ENCODE measurements around the gene QRICH2. TPM values are rescaled to one million over a fixed set of nuclear protein-coding genes. Genes with fewer than 3 reads are reported as not detected.

QRICH2 gene
- total and polyA plus RNA-seq, 2 of the 4 experiments (the other 2 are of a cell fraction) = 4.3 to 4.8 TPM

GRCh38 chr17:76277300-76278267 is 30.5 kb downstream of the QRICH2 start:
- Histone ChIP-seq H3K9ac (ENCODE audit: low read depth, low read length) (no peak overlapping the region), H3K4ac (ENCODE audit: low read depth, low read length) (0 out of 2 replicates have a peak overlapping the region, but pooled peaks have one; percentile 53), H3K4me2 (ENCODE audit: low read depth, low read length) (no peak overlapping the region), H2AFZ (replicated peaks; ENCODE audit: low read length, poor library complexity) (peak overlapping the region; percentile 41), H4K20me1 (ENCODE audit: insufficient read depth, low read length) (no peaks in the 10 kb centered on the region; the same call in 1 of the 2 replicates), H2BK20ac (ENCODE audit: low read depth, low read length) (no peak overlapping the region), H4K91ac (ENCODE audit: insufficient read depth, low read depth, low read length) (no peak overlapping the region), H2AK9ac (replicated peaks; ENCODE audit: low read depth, low read length, poor library complexity) (peak overlapping the region; percentile 33), H3K56ac (ENCODE audit: extremely low read depth, insufficient read depth, low read length) (no peak overlapping the region), H4K5ac (ENCODE audit: low read depth, low read length) (no peak overlapping the region), H2BK5ac (ENCODE audit: low read depth, low read length, poor library complexity, severe bottlenecking) (peak overlapping the region; percentile 52), H3K4me3 (ENCODE audit: insufficient read depth, low read depth, low read length) (no peak overlapping the region), H3K18ac (ENCODE audit: low read depth, low read length) (no peak overlapping the region), H3K27ac (ENCODE audit: insufficient read depth, low read length) (no peak overlapping the region), H2AK5ac (ENCODE audit: low read depth, low read length) (no peak overlapping the region; the same call in 1 of the 2 replicates), H3K14ac (replicated peaks; ENCODE audit: low read depth, low read length) (no peak overlapping the region; the same call in 1 of the 2 replicates), H3K23ac (ENCODE audit: low read depth, low read length) (no peak overlapping the region), H3K9me3 (ENCODE audit: control insufficient read depth, insufficient read depth, low read length) (no peaks in the 10 kb centered on the region), H2BK15ac (ENCODE audit: low read depth, low read length) (no peak overlapping the region), H2BK120ac (ENCODE audit: low read depth, low read length) (no peak overlapping the region), H3K36me3 (ENCODE audit: control insufficient read depth, insufficient read depth, low read length) (peaks cover 4% of the 10 kb centered on the region), H4K8ac (ENCODE audit: low read depth in 2 of 2, low read length in 2 of 2) (no peak overlapping the region), H3K4me1 (ENCODE audit: control insufficient read depth, insufficient read depth, low read length) (peaks cover 7% of the 10 kb centered on the region), H3K27me3 (ENCODE audit: control insufficient read depth, insufficient read depth, low read length) (no peaks in the 10 kb centered on the region), H3K79me1 (ENCODE audit: low read depth in 1 of 2, low read length in 2 of 2) (peaks cover 0 to 5% of the 10 kb centered on the region in 2 experiments; a peak in 1 of 4 replicates), H3K9me1 (ENCODE audit: insufficient read depth, low read length) (peaks cover 6% of the 10 kb centered on the region)
- in situ Hi-C loops (cut with MboI; ENCODE audit: low sequenced_read_pairs) (no loop called here), intact Hi-C loops (cut with micrococcal nuclease) (no loop called here), dilution Hi-C loops (cut with HindIII; ENCODE audit: low sequenced_read_pairs, unreplicated experiment) (no loop called here)
- no peak for DNase-seq
- 91 to 100% methylated on average over 3 to 21 of the region's 31 CpGs for WGBS, 2 experiments (ENCODE audit: extremely low coverage in 2 of 2, insufficient read length in 1 of 2)
- ChIA-PET POLR2A (ENCODE audit: unreplicated experiment) (no interaction called here), CTCF (no interaction called here)
- no peak for ATAC-seq (ENCODE audit: low read depth)
- no TSS peak for BruUV-seq (replicated peaks)
- TF ChIP-seq CEBPB (IDR thresholded peaks at IDR 0.05; ENCODE audit: low read depth, low read length) (no peak), MAZ (IDR thresholded peaks at IDR 0.05; ENCODE audit: borderline replicate concordance, low read depth, low read length) (no peak), BHLHE40 (IDR thresholded peaks at IDR 0.05; ENCODE audit: low read depth, low read length) (no peak), CTCF (conservative IDR thresholded peaks at IDR 0.05; ENCODE audit: low read depth, low read length) (no peak), CHD1 (IDR thresholded peaks at IDR 0.05; ENCODE audit: low read depth, low read length) (no peak), RCOR1 (IDR thresholded peaks at IDR 0.05; ENCODE audit: insufficient replicate concordance, low read length) (no peak), RAD21 (IDR thresholded peaks at IDR 0.05; ENCODE audit: low read length) (no peak), MAFK (IDR thresholded peaks at IDR 0.05; ENCODE audit: low read depth, low read length) (no peak), NFE2L2 (IDR thresholded peaks at IDR 0.05; ENCODE audit: low read depth, low read length) (no peak), MXI1 (IDR thresholded peaks at IDR 0.05; ENCODE audit: borderline replicate concordance, low read depth, low read length) (no peak), ELK1 (IDR thresholded peaks at IDR 0.05; ENCODE audit: borderline replicate concordance, low read depth, low read length) (no peak), POLR2A (IDR thresholded peaks at IDR 0.05; ENCODE audit: low read depth, low read length) (no peak), SMC3 (IDR thresholded peaks at IDR 0.05; ENCODE audit: low read depth, low read length) (no peak)
